ENCODE measurements around the gene ZC3HAV1L.

- no peak for TF ChIP-seq USF1 (IDR thresholded peaks at IDR 0.05)
- TF ChIP-seq TAF1 (IDR thresholded peaks at IDR 0.05; ENCODE audit: low read depth), result no peak
Measured at GRCh38 chr7:139055674-139056073, 19.8 kb upstream of the ZC3HAV1L start.

Measured in Ishikawa (cell line).